ENCODE data around the gene LY6G6C. TPM values are rescaled to one million over a fixed set of nuclear protein-coding genes. Genes with fewer than 3 reads are reported as not detected.
A peak's percentile ranks its signal among the peaks of the same experiment; 100 is the strongest.

Gene LY6G6C
- total and polyA plus RNA-seq, 2 donors (not counting 1 experiment from before 2014, with no cell fraction given): 0.13 TPM; not detected in 1

GRCh38 chr6:31740397-31741223 lies 19.1 kb upstream of the LY6G6C start:
- Histone ChIP-seq H3K4me3 (ENCODE audit: control extremely low read depth in 1 of 5, extremely low read depth in 1 of 5, insufficient read depth in 1 of 5, low read depth in 2 of 5, low read length in 4 of 5) (peak overlapping the region; percentile 71 to 90 (median 81)), H3K36me3 (replicated peaks in 1 of 2; ENCODE audit: control extremely low read depth in 1 of 2, control insufficient read depth in 1 of 2, extremely low read depth in 1 of 2, insufficient read depth in 2 of 2, low read length in 1 of 2) (peaks cover 0 to 4% of the 10 kb centered on the region in 2 experiments), H3K9ac (ENCODE audit: low read length) (peak overlapping the region; percentile 76), H4K20me1 (ENCODE audit: control insufficient read depth, insufficient read depth, low read length, poor library complexity, severe bottlenecking) (no peaks in the 10 kb centered on the region), H3K27ac (ENCODE audit: low read length in 2 of 2) (peak overlapping the region; percentile 40 to 96), H3K4me2 (replicated peaks; ENCODE audit: low read depth, low read length, poor library complexity, severe bottlenecking) (peak overlapping the region; percentile 100), H3K27me3 (replicated peaks in 1 of 4; ENCODE audit: control extremely low read depth in 1 of 4, control insufficient read depth in 3 of 4, insufficient read depth in 4 of 4, low read length in 3 of 4) (no peaks in the 10 kb centered on the region), H3K9me3 (ENCODE audit: control extremely low read depth in 1 of 3, control insufficient read depth in 2 of 3, insufficient read depth in 1 of 3, low read length in 2 of 3) (no peaks in the 10 kb centered on the region), H3K79me2 (ENCODE audit: control insufficient read depth, insufficient read depth, low read length) (peaks cover 33% of the 10 kb centered on the region), H3K4me1 (ENCODE audit: control insufficient read depth in 2 of 2, insufficient read depth in 2 of 2, low read length in 2 of 2) (peaks cover 39 to 42% of the 10 kb centered on the region in 2 donors), H2AFZ (ENCODE audit: insufficient read depth, low read depth, low read length, poor library complexity, severe bottlenecking) (peak overlapping the region; percentile 90)
- Mint-ChIP-seq H3K27ac (peak overlapping the region; percentile 91), H3K27me3 (no peaks in the 10 kb centered on the region), H3K4me1 (peaks cover 54% of the 10 kb centered on the region), H3K9me3 (ENCODE audit: insufficient read depth) (no peaks in the 10 kb centered on the region), H3K4me3 (peak overlapping the region; percentile 97)
- no peak for TF ChIP-seq EZH2 (IDR thresholded peaks at IDR 0.05; ENCODE audit: borderline replicate concordance, insufficient read depth, low read depth, low read length, poor library complexity, severe bottlenecking)
- no peak for TF ChIP-seq CTCF (IDR thresholded peaks at IDR 0.05)
- DNase-seq (no peak), ATAC-seq (ENCODE audit: low read depth) (peak; percentile 3)
- intact Hi-C loops (cut with micrococcal nuclease): no loop called here
- ChIA-PET CTCF (interaction anchor here (1.0 to 7.8 kb wide), 12 partner anchors 11 to 190 kb away, joined by 3 to 90 read pairs (median 5); partner anchors contain the start of genes DDAH2, LSM2, LY6G5C and VWA7), POLR2A (interaction anchor here (0.6 to 2.9 kb wide), 9 partner anchors 10 to 1973 kb away, joined by 3 to 20 read pairs (median 4); partner anchors contain the start of genes ABHD16A, DDAH2, HSPA1A and HSPA1L)
- 2% methylated on average over 26 of the region's 29 CpGs for WGBS (ENCODE audit: insufficient coverage)
